T-helper 2 cell treated with Interferon-gamma antibody and Interleukin-4, amounts not matched to agents 5 μg/mL and 100 μg/mL, for 36 hours (primary cell): ENCODE results near the gene ARHGAP22.

Source experiments
- DNase-seq: peaks from one replicate; pipeline ENCODE4 v3.0.0; 2021; ENCODE audit warnings: low spot score
- H3K27ac Mint-ChIP-seq: one replicate; pipeline ENCODE4 v1.8.0; 2021; ENCODE audit warnings: mild to moderate bottlenecking, mixed read lengths
- H3K27me3 Mint-ChIP-seq: one replicate; pipeline ENCODE4 v1.8.0; 2021; ENCODE audit warnings: low read depth, mixed read lengths
- H3K36me3 Mint-ChIP-seq: one replicate; pipeline ENCODE4 v1.8.0; 2021; ENCODE audit warnings: low read depth, mixed read lengths
- H3K4me1 Mint-ChIP-seq: one replicate; pipeline ENCODE4 v1.8.0; 2021; ENCODE audit warnings: low read depth, mixed read lengths
- H3K4me3 Mint-ChIP-seq: one replicate; pipeline ENCODE4 v1.8.0; 2022; ENCODE audit warnings: mild to moderate bottlenecking, moderate library complexity, mixed read lengths
- H3K9me3 Mint-ChIP-seq: one replicate; pipeline ENCODE4 v1.8.0; 2021; ENCODE audit warnings: mixed read lengths

ARHGAP22 gene

GRCh38 chr10:48467669-48468068 is 137.2 kb downstream of the ARHGAP22 start:
- no peaks in the 10 kb centered on the region for H3K36me3 Mint-ChIP-seq
- no peak overlapping the region for H3K27ac Mint-ChIP-seq
- H3K9me3 Mint-ChIP-seq, result no peaks in the 10 kb centered on the region
- no peak overlapping the region for H3K4me3 Mint-ChIP-seq
- no peak for DNase-seq
- no peaks in the 10 kb centered on the region for H3K27me3 Mint-ChIP-seq
- H3K4me1 Mint-ChIP-seq, result peaks cover 3% of the 10 kb centered on the region

GRCh38 chr10:48466611-48467240 is 138.1 kb downstream of the ARHGAP22 start:
- no peaks in the 10 kb centered on the region for H3K36me3 Mint-ChIP-seq
- no peak overlapping the region for H3K4me3 Mint-ChIP-seq
- no peaks in the 10 kb centered on the region for H3K9me3 Mint-ChIP-seq
- no peak overlapping the region for H3K27ac Mint-ChIP-seq
- peaks cover 3% of the 10 kb centered on the region for H3K4me1 Mint-ChIP-seq
- DNase-seq, result no peak
- H3K27me3 Mint-ChIP-seq, result no peaks in the 10 kb centered on the region

- H3K27ac Mint-ChIP-seq, result no peak overlapping the region
- no peak for DNase-seq
- no peaks in the 10 kb centered on the region for H3K27me3 Mint-ChIP-seq
- no peak overlapping the region for H3K4me3 Mint-ChIP-seq
- peaks cover 3% of the 10 kb centered on the region for H3K4me1 Mint-ChIP-seq
- no peaks in the 10 kb centered on the region for H3K9me3 Mint-ChIP-seq
- no peaks in the 10 kb centered on the region for H3K36me3 Mint-ChIP-seq
These were observed 138.9 kb downstream of the ARHGAP22 start for GRCh38 chr10:48465860-48466521.

- no peak overlapping the region for H3K4me3 Mint-ChIP-seq
- no peaks in the 10 kb centered on the region for H3K27me3 Mint-ChIP-seq
- H3K27ac Mint-ChIP-seq, result no peak overlapping the region
- H3K4me1 Mint-ChIP-seq, result peaks cover 3% of the 10 kb centered on the region
- no peaks in the 10 kb centered on the region for H3K36me3 Mint-ChIP-seq
- no peak for DNase-seq
- H3K9me3 Mint-ChIP-seq, result no peaks in the 10 kb centered on the region
These were observed 139.8 kb downstream of the ARHGAP22 start for GRCh38 chr10:48464871-48465736.

- no peaks in the 10 kb centered on the region for H3K36me3 Mint-ChIP-seq
- no peaks in the 10 kb centered on the region for H3K27me3 Mint-ChIP-seq
- H3K9me3 Mint-ChIP-seq, result no peaks in the 10 kb centered on the region
- no peak overlapping the region for H3K27ac Mint-ChIP-seq
- no peak for DNase-seq
- no peak overlapping the region for H3K4me3 Mint-ChIP-seq
- H3K4me1 Mint-ChIP-seq, result peaks cover 3% of the 10 kb centered on the region
These were observed 140.6 kb downstream of the ARHGAP22 start for GRCh38 chr10:48464121-48464870.

GRCh38 chr10:48463318-48464003 is 141.4 kb downstream of the ARHGAP22 start:
- DNase-seq, result no peak
- H3K4me3 Mint-ChIP-seq, result no peak overlapping the region
- H3K9me3 Mint-ChIP-seq, result no peaks in the 10 kb centered on the region
- no peaks in the 10 kb centered on the region for H3K27me3 Mint-ChIP-seq
- H3K4me1 Mint-ChIP-seq, result peaks cover 3% of the 10 kb centered on the region
- no peak overlapping the region for H3K27ac Mint-ChIP-seq
- no peaks in the 10 kb centered on the region for H3K36me3 Mint-ChIP-seq

GRCh38 chr10:48462482-48463020 is 142.3 kb downstream of the ARHGAP22 start:
- no peaks in the 10 kb centered on the region for H3K9me3 Mint-ChIP-seq
- H3K36me3 Mint-ChIP-seq, result no peaks in the 10 kb centered on the region
- H3K4me3 Mint-ChIP-seq, result no peak overlapping the region
- no peak overlapping the region for H3K27ac Mint-ChIP-seq
- H3K27me3 Mint-ChIP-seq, result no peaks in the 10 kb centered on the region
- no peaks in the 10 kb centered on the region for H3K4me1 Mint-ChIP-seq
- DNase-seq, result no peak

GRCh38 chr10:48461623-48462481 is 143.0 kb downstream of the ARHGAP22 start:
- no peaks in the 10 kb centered on the region for H3K4me1 Mint-ChIP-seq
- H3K9me3 Mint-ChIP-seq, result no peaks in the 10 kb centered on the region
- H3K36me3 Mint-ChIP-seq, result no peaks in the 10 kb centered on the region
- no peaks in the 10 kb centered on the region for H3K27me3 Mint-ChIP-seq
- H3K4me3 Mint-ChIP-seq, result no peak overlapping the region
- H3K27ac Mint-ChIP-seq, result no peak overlapping the region
- DNase-seq, result no peak

GRCh38 chr10:48460182-48460581 is 144.7 kb downstream of the ARHGAP22 start:
- H3K36me3 Mint-ChIP-seq, result no peaks in the 10 kb centered on the region
- H3K27ac Mint-ChIP-seq, result no peak overlapping the region
- no peaks in the 10 kb centered on the region for H3K9me3 Mint-ChIP-seq
- no peaks in the 10 kb centered on the region for H3K4me1 Mint-ChIP-seq
- no peak overlapping the region for H3K4me3 Mint-ChIP-seq
- H3K27me3 Mint-ChIP-seq, result no peaks in the 10 kb centered on the region
- no peak for DNase-seq

GRCh38 chr10:48459270-48460150 is 145.4 kb downstream of the ARHGAP22 start:
- Mint-ChIP-seq H3K9me3 (no peaks in the 10 kb centered on the region), H3K27ac (no peak overlapping the region), H3K4me1 (no peaks in the 10 kb centered on the region), H3K27me3 (no peaks in the 10 kb centered on the region), H3K4me3 (no peak overlapping the region), H3K36me3 (no peaks in the 10 kb centered on the region)
- DNase-seq, result no peak

- Mint-ChIP-seq H3K4me1 (no peaks in the 10 kb centered on the region), H3K27me3 (no peaks in the 10 kb centered on the region), H3K27ac (no peak overlapping the region), H3K36me3 (no peaks in the 10 kb centered on the region), H3K9me3 (no peaks in the 10 kb centered on the region), H3K4me3 (no peak overlapping the region)
- DNase-seq, result no peak
These were observed 146.2 kb downstream of the ARHGAP22 start for GRCh38 chr10:48458662-48459048.
